Ovary (tissue), 3 donors: ENCODE results near the gene ARMC6.

ENCODE experiments used
- CTCF ChIP-seq, 3 donors: fragments of 450-650 bp in 2 of 3; fragments of 200-600 bp in 1 of 3; IDR thresholded peaks; one replicate each; pipeline versions ENCODE4 v1.5.1 to v1.8.0; 2016 to 2022; ENCODE audit warnings: antibody characterized with exemption in 3 of 3, mild to moderate bottlenecking in 1 of 3
- POLR2A ChIP-seq: fragments of 450-650 bp; IDR thresholded peaks from one replicate; pipeline ENCODE4 v1.6.1; 2017; ENCODE audit warnings: antibody characterized with exemption, mild to moderate bottlenecking, moderate library complexity
- donor health status: DM: no; HTN: no; CAD: no.

GRCh38 chr19:18999016-18999758 is 34.2 kb upstream of the ARMC6 start:
- no peak for TF ChIP-seq CTCF (IDR thresholded peaks at IDR 0.05)
- no peak for TF ChIP-seq POLR2A
